NCI-H1417 (cell line): ENCODE results near the gene HSP90AB1.
A peak's percentile ranks its signal among the peaks of the same experiment; 100 is the strongest.

ENCODE experiments used
- DNase-seq, 3 experiments: peaks; one replicate each; lab custom pipeline; 2025; lab: John Stamatoyannopoulos, UW

The HSP90AB1 gene

GRCh38 chr6:44255105-44255808, 8.4 kb downstream of the HSP90AB1 start:
- DNase-seq = no peak

GRCh38 chr6:44255871-44256774, 9.2 kb downstream of the HSP90AB1 start:
- DNase-seq = no peak

GRCh38 chr6:44256775-44257024, 9.8 kb downstream of the HSP90AB1 start:
- no peak for DNase-seq

GRCh38 chr6:44257025-44257752, 10.3 kb downstream of the HSP90AB1 start, which contains the start of gene SLC35B2:
Gene SLC35B2, minus strand, starts transcription at chr6:44257528. Its CDS starts 118 bp downstream, at chr6:44257410.
- DNase-seq = peak; percentile 76 to 90 (median 85)

GRCh38 chr6:44257753-44258324, 10.9 kb downstream of the HSP90AB1 start:
- DNase-seq = no peak

- no peak for DNase-seq
Observed at GRCh38 chr6:44258325-44258863, 11.5 kb downstream of the HSP90AB1 start.

- no peak for DNase-seq
Observed at GRCh38 chr6:44258921-44259320, 12.0 kb downstream of the HSP90AB1 start.

GRCh38 chr6:44260011-44260410, 13.1 kb downstream of the HSP90AB1 start:
- no peak for DNase-seq

- DNase-seq = no peak
Observed at GRCh38 chr6:44260451-44261297, 13.8 kb downstream of the HSP90AB1 start.

GRCh38 chr6:44261581-44261980, 14.7 kb downstream of the HSP90AB1 start:
- no peak for DNase-seq

GRCh38 chr6:44262467-44263353, 15.8 kb downstream of the HSP90AB1 start:
- no peak for DNase-seq

GRCh38 chr6:44263354-44264100, 16.6 kb downstream of the HSP90AB1 start:
- no peak for DNase-seq

GRCh38 chr6:44264154-44265006, 17.5 kb downstream of the HSP90AB1 start:
- DNase-seq = no peak

GRCh38 chr6:44265007-44265721, 18.3 kb downstream of the HSP90AB1 start, which contains the start of gene NFKBIE:
Gene NFKBIE, minus strand, starts transcription at chr6:44265551. Its CDS starts 205 bp downstream, at chr6:44265346.
- peak; percentile 88 to 93 (median 90) for DNase-seq

- DNase-seq = no peak
Observed at GRCh38 chr6:44265722-44266233, 18.9 kb downstream of the HSP90AB1 start.

- DNase-seq = no peak
Observed at GRCh38 chr6:44266347-44266746, 19.4 kb downstream of the HSP90AB1 start.

GRCh38 chr6:44267252-44267651, 20.4 kb downstream of the HSP90AB1 start:
- DNase-seq = no peak
